ENCODE measurements around the gene UBE2I. TPM values are rescaled to one million over a fixed set of nuclear protein-coding genes. Genes with fewer than 3 reads are reported as not detected.

Gene UBE2I
- total RNA-seq, 1 donor from 2014 or later = 256 TPM

DNA sequence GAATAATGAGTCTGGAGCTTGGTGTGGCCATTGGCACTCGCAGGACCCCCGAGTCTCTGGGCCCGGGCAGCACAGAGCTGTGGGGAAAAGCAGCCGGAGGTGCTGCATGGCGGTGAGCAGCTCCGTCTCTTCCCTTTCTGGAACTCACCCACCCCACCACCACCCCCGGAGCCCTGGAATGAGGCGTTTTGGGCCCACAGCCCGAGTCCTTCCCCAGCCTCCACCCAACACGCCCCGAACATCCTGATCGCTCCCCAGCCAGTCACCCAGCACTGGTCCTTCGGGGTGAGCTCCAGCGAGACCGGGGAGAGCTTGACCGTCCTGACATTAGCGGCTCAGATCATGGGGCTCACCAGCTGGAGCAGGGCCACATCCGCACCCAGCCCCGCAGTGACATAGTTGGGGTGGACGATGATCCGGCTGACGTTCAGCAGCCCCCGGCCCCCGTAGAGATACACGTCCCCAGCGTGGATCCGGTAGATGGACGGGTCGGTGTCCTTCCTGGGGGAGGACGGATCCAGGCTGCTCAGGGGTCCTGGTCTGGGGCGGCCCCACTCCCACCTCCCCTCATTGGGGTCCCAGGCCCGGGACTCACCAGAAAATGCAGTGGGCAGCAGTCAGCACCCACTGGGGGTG lies 47.1 kb upstream of the UBE2I start:
- peaks cover 6% of the 10 kb centered on the region for H3K4me1 Mint-ChIP-seq (ENCODE audit: low read depth, unreplicated experiment)
- TF ChIP-seq, protein P1, sequence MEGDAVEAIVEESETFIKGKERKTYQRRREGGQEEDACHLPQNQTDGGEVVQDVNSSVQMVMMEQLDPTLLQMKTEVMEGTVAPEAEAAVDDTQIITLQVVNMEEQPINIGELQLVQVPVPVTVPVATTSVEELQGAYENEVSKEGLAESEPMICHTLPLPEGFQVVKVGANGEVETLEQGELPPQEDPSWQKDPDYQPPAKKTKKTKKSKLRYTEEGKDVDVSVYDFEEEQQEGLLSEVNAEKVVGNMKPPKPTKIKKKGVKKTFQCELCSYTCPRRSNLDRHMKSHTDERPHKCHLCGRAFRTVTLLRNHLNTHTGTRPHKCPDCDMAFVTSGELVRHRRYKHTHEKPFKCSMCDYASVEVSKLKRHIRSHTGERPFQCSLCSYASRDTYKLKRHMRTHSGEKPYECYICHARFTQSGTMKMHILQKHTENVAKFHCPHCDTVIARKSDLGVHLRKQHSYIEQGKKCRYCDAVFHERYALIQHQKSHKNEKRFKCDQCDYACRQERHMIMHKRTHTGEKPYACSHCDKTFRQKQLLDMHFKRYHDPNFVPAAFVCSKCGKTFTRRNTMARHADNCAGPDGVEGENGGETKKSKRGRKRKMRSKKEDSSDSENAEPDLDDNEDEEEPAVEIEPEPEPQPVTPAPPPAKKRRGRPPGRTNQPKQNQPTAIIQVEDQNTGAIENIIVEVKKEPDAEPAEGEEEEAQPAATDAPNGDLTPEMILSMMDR (IDR thresholded peaks at IDR 0.05; ENCODE audit: partially characterized antibody, unreplicated experiment) = no peak
- no peaks in the 10 kb centered on the region for H3K36me3 Mint-ChIP-seq (ENCODE audit: unreplicated experiment)
- peaks cover 4% of the 10 kb centered on the region for H3K9me3 Mint-ChIP-seq (ENCODE audit: unreplicated experiment)
- no peak overlapping the region for H3K27ac Mint-ChIP-seq (ENCODE audit: unreplicated experiment)
- no peak for DNase-seq
- H3K4me3 Mint-ChIP-seq (ENCODE audit: unreplicated experiment) = no peak overlapping the region
- peaks cover 14% of the 10 kb centered on the region for H3K27me3 Mint-ChIP-seq (ENCODE audit: unreplicated experiment)

DNA sequence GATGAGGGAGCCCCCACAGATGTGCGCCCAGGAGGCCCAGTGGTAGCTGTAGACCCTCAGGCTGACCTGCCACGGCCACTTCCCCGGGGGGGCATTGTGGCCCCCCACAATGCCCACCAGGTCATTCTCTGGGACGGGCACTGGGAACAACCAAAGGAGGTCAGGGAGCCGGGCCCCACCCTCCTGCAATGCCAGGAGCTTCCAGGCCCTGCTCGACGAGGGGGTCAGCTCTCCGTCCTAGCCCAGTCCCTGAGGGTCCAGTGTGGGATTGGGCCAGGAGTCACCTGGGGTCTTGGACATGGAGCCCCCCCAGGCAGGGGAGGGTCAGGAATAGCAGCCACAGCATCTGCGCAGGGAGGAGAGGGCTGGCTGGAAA lies 46.6 kb upstream of the UBE2I start:
- Mint-ChIP-seq H3K27ac (ENCODE audit: unreplicated experiment) (no peak overlapping the region), H3K36me3 (ENCODE audit: unreplicated experiment) (no peaks in the 10 kb centered on the region), H3K9me3 (ENCODE audit: unreplicated experiment) (peaks cover 4% of the 10 kb centered on the region), H3K4me1 (ENCODE audit: low read depth, unreplicated experiment) (peaks cover 6% of the 10 kb centered on the region), H3K4me3 (ENCODE audit: unreplicated experiment) (no peak overlapping the region), H3K27me3 (ENCODE audit: unreplicated experiment) (peaks cover 14% of the 10 kb centered on the region)
- TF ChIP-seq, protein P1 (IDR thresholded peaks at IDR 0.05; ENCODE audit: partially characterized antibody, unreplicated experiment) = no peak
- no peak for DNase-seq

DNA sequence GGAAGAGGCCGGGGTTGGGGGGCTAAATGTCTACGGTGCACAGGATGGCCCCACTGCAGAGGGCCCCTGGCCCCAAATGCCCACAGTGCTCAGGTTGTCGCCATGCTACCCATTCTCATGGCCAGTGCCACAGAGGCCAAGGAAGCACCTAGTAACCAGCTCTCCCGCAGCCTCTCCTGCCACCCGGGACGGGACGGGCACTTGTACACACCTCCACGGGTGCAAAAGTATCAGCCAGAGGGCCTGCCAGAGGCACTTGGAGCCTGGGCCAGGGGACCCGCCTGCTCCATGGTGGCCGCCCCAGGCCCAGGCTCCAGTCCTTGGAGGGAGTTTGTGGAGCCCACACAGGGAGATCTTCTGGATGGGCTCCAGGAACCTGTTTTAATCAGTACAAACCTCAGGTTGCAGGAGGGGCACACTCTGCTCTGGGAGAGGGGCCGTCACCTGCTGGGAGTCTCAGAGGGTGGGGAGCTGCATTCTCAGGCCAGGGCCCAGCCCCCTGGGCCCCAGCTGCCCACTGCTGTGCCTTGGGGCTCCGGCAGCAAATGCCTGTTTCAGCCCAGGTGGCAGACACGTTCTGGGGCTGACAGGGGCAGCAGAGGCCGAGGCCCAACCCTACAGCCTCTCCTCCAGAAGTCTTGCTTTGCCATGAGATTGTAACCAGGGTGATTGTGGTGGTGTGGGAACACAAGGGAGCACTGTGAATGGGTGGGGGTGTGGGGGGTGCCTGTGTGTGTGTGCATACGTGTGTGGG lies 45.7 kb upstream of the UBE2I start:
- no peaks in the 10 kb centered on the region for H3K36me3 Mint-ChIP-seq (ENCODE audit: unreplicated experiment)
- H3K27me3 Mint-ChIP-seq (ENCODE audit: unreplicated experiment) = peaks cover 14% of the 10 kb centered on the region
- H3K27ac Mint-ChIP-seq (ENCODE audit: unreplicated experiment) = peak overlapping the region; percentile 52
- DNase-seq = no peak
- H3K9me3 Mint-ChIP-seq (ENCODE audit: unreplicated experiment) = peaks cover 4% of the 10 kb centered on the region
- peaks cover 6% of the 10 kb centered on the region for H3K4me1 Mint-ChIP-seq (ENCODE audit: low read depth, unreplicated experiment)
- TF ChIP-seq, protein P1 (IDR thresholded peaks at IDR 0.05; ENCODE audit: partially characterized antibody, unreplicated experiment) = no peak
- H3K4me3 Mint-ChIP-seq (ENCODE audit: unreplicated experiment) = no peak overlapping the region

DNA sequence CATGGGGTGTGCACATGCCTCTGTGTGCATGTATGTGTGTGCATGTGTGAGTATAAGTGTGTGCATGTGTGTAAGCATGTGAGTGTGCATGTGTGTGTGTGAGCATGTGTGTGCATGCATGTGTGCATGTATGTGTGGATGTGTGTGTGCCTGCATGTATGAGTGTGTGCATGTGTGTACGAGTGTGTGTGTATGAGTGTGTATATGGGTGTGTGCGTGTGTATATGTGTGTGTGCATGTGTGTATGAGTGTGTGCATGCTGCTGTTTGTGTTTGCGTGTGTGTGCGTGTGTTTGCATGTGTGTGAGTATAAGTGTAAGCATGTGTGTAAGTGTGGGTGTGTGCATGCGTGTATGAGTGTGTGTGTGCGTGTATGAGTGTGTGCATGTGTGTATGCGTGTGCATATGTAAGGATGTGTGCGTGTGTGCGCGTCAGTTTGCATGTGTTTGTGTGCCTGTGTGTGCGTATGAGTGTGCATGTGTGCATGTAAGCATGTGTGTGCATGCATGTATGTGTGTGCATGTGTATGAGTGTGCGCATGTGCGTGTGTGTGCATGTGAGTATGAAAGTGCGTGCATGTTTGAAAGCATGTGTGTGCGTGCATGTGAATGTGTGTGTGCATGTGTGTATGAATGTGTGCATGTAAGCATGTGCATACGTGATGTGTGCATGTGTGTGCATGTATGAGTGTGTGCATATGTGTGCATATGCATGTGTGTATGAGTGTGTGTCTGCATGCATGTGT lies 44.9 kb upstream of the UBE2I start:
- TF ChIP-seq, protein P1 (IDR thresholded peaks at IDR 0.05; ENCODE audit: partially characterized antibody, unreplicated experiment) = no peak
- DNase-seq = no peak
- Mint-ChIP-seq H3K27me3 (ENCODE audit: unreplicated experiment) (peaks cover 14% of the 10 kb centered on the region), H3K36me3 (ENCODE audit: unreplicated experiment) (no peaks in the 10 kb centered on the region), H3K27ac (ENCODE audit: unreplicated experiment) (peak overlapping the region; percentile 52), H3K9me3 (ENCODE audit: unreplicated experiment) (peaks cover 5% of the 10 kb centered on the region), H3K4me3 (ENCODE audit: unreplicated experiment) (no peak overlapping the region), H3K4me1 (ENCODE audit: low read depth, unreplicated experiment) (peaks cover 4% of the 10 kb centered on the region)
